Measurements from ENCODE around the gene ASAH2. TPM values are rescaled to one million over a fixed set of nuclear protein-coding genes. Genes with fewer than 3 reads are reported as not detected.

Gene ASAH2
- total RNA-seq, 1 experiment from 2014 or later, result 10.7 TPM

DNA sequence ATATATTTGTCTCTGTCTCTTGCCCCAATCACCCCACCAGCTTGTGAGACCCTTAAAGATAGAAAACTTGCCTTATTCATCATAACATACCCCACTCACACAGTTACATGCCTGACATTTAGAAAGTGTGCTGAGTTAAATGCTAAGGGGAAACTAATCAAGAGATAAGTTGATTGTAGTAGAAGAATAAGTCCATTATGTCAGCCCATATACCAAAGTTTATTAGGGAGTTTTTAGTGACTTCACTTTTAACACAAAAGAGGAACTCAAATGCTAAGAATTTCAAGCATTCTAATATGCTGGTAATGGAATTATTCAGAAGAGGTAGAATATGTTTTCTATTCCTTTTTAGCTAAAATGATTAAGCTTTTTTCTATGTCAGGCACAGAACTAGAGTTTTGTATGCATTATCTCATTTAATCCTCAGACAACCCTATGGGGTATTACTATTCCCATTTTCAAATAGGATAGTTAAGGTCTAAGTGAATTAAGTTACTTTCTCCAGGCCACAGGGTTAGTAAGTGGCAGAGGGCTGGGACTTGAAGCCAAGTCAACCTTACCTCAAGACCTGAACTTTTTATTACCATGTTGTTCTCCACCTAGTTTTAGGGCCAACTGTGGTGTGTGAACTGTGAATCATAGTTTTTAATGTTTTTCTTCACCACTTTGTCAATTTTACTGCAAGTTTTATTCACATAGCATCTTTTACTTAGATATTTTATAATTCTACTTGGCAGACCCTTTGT lies 19.6 kb downstream of the ASAH2 start:
- RAD21 ChIA-PET (ENCODE audit: low non-redundant PET in 1 of 2, low total read pairs in 2 of 2, uncharacterized antibody in 2 of 2, unreplicated experiment in 2 of 2), result no interaction called here
- BruUV-seq (replicated peaks), result no TSS peak
- no peak for ATAC-seq
- Histone ChIP-seq H3K27ac (ENCODE audit: low read depth, low read length) (no peak overlapping the region), H3K4me1 (ENCODE audit: control insufficient read depth in 1 of 2, insufficient read depth in 2 of 2, low read length in 2 of 2) (no peaks in the 10 kb centered on the region), H3K79me2 (ENCODE audit: insufficient read depth, low read length) (no peaks in the 10 kb centered on the region), H3K9me3 (ENCODE audit: control insufficient read depth in 1 of 2, insufficient read depth in 1 of 2, low read depth in 1 of 2, low read length in 2 of 2) (no peaks in the 10 kb centered on the region), H3K36me3 (ENCODE audit: control insufficient read depth in 1 of 2, insufficient read depth in 2 of 2, low read length in 2 of 2) (no peaks in the 10 kb centered on the region), H3K27me3 (ENCODE audit: insufficient read depth, low read length) (peaks cover 25% of the 10 kb centered on the region), H3K9me2 (ENCODE audit: insufficient read depth) (no peaks in the 10 kb centered on the region), H3K4me2 (ENCODE audit: low read length) (no peak overlapping the region), H4K20me1 (ENCODE audit: insufficient read depth) (no peaks in the 10 kb centered on the region), H3K4me3 (replicated peaks in 1 of 2; ENCODE audit: low read depth in 1 of 2, low read length in 2 of 2) (no peak overlapping the region), H2AFZ (ENCODE audit: low read depth, low read length, poor library complexity, severe bottlenecking) (no peak overlapping the region), H3K9ac (ENCODE audit: low read length) (no peak overlapping the region)
- intact Hi-C loops (cut with micrococcal nuclease), result no loop called here
- no peak for DNase-seq (ENCODE audit: low read depth, low spot score)
- TF ChIP-seq, protein P1, sequence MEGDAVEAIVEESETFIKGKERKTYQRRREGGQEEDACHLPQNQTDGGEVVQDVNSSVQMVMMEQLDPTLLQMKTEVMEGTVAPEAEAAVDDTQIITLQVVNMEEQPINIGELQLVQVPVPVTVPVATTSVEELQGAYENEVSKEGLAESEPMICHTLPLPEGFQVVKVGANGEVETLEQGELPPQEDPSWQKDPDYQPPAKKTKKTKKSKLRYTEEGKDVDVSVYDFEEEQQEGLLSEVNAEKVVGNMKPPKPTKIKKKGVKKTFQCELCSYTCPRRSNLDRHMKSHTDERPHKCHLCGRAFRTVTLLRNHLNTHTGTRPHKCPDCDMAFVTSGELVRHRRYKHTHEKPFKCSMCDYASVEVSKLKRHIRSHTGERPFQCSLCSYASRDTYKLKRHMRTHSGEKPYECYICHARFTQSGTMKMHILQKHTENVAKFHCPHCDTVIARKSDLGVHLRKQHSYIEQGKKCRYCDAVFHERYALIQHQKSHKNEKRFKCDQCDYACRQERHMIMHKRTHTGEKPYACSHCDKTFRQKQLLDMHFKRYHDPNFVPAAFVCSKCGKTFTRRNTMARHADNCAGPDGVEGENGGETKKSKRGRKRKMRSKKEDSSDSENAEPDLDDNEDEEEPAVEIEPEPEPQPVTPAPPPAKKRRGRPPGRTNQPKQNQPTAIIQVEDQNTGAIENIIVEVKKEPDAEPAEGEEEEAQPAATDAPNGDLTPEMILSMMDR (IDR thresholded peaks at IDR 0.05 in 2 of 3, conservative IDR thresholded peaks at IDR 0.05 in 1 of 3; ENCODE audit: borderline replicate concordance in 1 of 3, insufficient read depth in 1 of 3, low read depth in 2 of 3, low read length in 2 of 3), result no peak
- TF ChIP-seq, protein P2, sequence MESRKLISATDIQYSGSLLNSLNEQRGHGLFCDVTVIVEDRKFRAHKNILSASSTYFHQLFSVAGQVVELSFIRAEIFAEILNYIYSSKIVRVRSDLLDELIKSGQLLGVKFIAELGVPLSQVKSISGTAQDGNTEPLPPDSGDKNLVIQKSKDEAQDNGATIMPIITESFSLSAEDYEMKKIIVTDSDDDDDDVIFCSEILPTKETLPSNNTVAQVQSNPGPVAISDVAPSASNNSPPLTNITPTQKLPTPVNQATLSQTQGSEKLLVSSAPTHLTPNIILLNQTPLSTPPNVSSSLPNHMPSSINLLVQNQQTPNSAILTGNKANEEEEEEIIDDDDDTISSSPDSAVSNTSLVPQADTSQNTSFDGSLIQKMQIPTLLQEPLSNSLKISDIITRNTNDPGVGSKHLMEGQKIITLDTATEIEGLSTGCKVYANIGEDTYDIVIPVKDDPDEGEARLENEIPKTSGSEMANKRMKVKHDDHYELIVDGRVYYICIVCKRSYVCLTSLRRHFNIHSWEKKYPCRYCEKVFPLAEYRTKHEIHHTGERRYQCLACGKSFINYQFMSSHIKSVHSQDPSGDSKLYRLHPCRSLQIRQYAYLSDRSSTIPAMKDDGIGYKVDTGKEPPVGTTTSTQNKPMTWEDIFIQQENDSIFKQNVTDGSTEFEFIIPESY (IDR thresholded peaks at IDR 0.05; ENCODE audit: extremely low read depth, insufficient replicate concordance, low read length), result no peak
- TF ChIP-seq, protein P3, sequence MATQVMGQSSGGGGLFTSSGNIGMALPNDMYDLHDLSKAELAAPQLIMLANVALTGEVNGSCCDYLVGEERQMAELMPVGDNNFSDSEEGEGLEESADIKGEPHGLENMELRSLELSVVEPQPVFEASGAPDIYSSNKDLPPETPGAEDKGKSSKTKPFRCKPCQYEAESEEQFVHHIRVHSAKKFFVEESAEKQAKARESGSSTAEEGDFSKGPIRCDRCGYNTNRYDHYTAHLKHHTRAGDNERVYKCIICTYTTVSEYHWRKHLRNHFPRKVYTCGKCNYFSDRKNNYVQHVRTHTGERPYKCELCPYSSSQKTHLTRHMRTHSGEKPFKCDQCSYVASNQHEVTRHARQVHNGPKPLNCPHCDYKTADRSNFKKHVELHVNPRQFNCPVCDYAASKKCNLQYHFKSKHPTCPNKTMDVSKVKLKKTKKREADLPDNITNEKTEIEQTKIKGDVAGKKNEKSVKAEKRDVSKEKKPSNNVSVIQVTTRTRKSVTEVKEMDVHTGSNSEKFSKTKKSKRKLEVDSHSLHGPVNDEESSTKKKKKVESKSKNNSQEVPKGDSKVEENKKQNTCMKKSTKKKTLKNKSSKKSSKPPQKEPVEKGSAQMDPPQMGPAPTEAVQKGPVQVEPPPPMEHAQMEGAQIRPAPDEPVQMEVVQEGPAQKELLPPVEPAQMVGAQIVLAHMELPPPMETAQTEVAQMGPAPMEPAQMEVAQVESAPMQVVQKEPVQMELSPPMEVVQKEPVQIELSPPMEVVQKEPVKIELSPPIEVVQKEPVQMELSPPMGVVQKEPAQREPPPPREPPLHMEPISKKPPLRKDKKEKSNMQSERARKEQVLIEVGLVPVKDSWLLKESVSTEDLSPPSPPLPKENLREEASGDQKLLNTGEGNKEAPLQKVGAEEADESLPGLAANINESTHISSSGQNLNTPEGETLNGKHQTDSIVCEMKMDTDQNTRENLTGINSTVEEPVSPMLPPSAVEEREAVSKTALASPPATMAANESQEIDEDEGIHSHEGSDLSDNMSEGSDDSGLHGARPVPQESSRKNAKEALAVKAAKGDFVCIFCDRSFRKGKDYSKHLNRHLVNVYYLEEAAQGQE (IDR thresholded peaks at IDR 0.05; ENCODE audit: low read depth), result no peak
- no peak for TF ChIP-seq TCF7L2 (IDR thresholded peaks at IDR 0.05; ENCODE audit: borderline replicate concordance, extremely low read depth, insufficient read depth, insufficient read length)
- no peak for TF ChIP-seq ELF1 (IDR thresholded peaks at IDR 0.05; ENCODE audit: borderline replicate concordance, low read depth)
- TF ChIP-seq SRF (IDR thresholded peaks at IDR 0.05; ENCODE audit: low read depth), result no peak
- no peak for TF ChIP-seq YY1 (IDR thresholded peaks at IDR 0.05; ENCODE audit: extremely low read depth, insufficient replicate concordance, low read depth, low read length)
- TF ChIP-seq CEBPB (IDR thresholded peaks at IDR 0.05; ENCODE audit: low read depth), result no peak
- no peak for TF ChIP-seq EGR1 (IDR thresholded peaks at IDR 0.05; ENCODE audit: low read depth)
- TF ChIP-seq SIN3A (IDR thresholded peaks at IDR 0.05; ENCODE audit: low read depth), result no peak
- no peak for TF ChIP-seq EZH2 (IDR thresholded peaks at IDR 0.05)
- TF ChIP-seq ZFX (IDR thresholded peaks at IDR 0.05), result no peak
- CTCF ChIA-PET, result no interaction called here
- POLR2A ChIA-PET, result no interaction called here

Data from HCT116 (cell line).